GM18951 (cell line): ENCODE results near the gene NRIP3.
"Not testable (repeated sequence)": the region's sequence is repeated elsewhere in the genome, so short reads cannot be mapped to it uniquely, and the experiment has no call there.

Source experiments
- POLR2A ChIP-seq: IDR thresholded peaks from 4 replicates; pipeline ENCODE4 v1.6.1; 2011; ENCODE audit warnings: mild to moderate bottlenecking; ENCODE audit not compliant: insufficient read length, insufficient read depth; ENCODE audit errors: extremely low read depth
- in situ Hi-C: fragments of 300-500 bp; cut with MboI; formaldehyde crosslinking; loops from one replicate; pipeline ENCODE4 v1.12.0; 2022; ENCODE audit warnings: low sequenced_read_pairs, mixed read lengths, inconsistent platforms; ENCODE audit not compliant: unreplicated experiment

Gene NRIP3

DNA sequence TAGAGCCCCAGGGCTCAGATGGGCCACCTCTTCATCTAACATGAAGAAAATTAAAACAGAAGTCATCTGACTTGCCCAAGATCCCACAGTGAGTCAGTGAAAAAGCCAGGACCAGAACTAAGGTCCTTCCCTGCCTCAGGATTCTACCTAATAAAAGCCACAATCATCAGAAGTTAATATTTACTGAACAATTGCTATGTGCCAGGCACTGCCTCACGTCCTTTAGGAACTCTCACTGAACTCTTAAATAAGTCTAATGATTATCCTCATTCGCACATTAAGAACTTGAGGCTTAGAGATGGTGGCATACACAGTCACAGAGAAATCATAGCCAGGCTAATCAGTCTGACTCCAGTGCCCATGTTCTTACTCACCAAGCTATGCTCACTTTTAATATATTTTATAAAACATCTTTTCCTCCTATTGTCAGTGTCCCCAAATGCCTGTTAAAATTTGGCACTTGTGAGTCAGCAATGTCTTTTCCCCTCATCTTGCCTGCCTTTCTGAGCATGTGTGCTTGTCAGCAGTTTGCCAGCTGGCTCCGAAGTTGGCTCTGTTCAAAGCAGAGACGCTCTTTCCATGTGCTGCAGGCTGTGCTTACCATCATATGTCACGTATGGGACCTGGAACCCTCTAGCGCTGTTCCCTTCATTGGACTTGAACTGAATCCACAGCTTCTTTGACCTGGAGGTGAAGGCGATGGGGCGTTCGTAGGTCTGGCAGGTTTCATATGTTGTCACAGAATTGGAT, 21.5 kb upstream of the NRIP3 start:
- in situ Hi-C loops = no loop called here
- TF ChIP-seq POLR2A = no peak

DNA sequence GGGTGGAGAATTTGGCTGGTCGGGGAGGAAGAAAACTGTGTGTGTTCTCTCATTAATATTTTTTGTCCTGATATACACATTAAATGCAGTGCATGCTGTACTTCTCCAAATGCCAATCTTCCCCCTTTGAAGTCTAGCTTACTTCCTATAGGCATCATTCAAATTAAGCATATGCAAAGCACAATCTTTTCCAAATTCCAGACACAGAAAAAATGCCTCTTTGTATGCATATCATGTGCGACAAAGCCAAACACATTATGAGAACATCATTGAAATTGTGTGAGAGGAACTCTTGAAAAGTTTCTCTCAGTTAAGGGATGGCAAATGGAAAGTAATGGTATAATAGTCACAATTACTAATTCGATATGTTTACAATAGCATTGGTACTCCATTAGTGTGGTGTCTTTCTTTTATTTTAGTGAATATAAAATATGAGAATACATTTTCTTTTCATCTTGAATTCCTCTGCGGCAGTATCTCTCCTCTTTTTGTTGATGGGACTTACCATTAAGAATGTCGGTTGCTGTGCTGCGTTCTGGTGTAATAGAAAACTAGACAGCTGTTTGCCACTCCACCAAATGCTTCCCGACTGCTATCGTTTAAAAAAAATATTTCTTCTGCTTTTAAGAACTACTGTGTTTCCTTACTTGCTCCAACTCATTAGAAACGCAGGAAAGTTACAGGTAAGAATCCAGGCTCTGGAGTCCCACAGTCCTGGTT, 19.3 kb upstream of the NRIP3 start:
- TF ChIP-seq POLR2A = no peak
- in situ Hi-C loops = no loop called here

DNA sequence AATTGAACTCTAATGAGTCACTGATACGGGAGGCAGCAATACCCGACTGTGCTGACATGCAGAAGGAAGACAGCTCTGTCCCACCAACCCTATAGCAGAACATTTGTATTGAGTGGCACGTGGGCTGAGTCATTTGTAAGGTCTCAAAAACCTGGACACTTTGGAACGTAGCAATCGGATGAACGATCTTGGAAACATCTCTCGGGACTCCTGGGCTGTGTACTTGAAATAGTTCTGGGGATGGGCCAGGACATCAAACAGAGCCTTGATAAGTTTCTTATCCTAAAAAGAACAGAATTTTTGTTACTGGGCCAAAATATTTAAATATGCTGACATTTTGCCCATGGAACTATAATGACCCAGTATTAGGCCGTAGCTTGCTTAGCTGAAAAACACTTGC, 17.1 kb upstream of the NRIP3 start:
- no peak for TF ChIP-seq POLR2A
- in situ Hi-C loops = no loop called here

DNA sequence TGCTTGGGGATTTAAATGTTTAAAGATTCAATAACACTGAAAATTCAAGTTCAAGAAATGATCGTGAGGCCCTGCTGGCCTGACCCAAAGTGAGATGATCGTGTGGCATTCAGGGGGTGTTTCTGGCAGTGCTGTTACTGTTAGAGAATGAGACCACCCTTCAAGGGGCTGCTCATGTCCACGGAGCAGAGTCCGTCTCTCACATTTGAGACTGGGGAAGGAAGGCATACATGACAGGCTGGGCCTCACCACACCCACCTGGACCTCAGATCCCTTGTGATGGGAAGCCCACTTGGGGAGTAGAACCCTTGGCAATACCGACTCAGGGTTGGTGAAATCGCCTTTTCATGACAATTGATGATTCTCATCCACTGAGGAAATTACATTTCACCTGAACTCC, 16.1 kb upstream of the NRIP3 start:
- TF ChIP-seq POLR2A = no peak
- in situ Hi-C loops = loop anchor here (10.0 kb wide), 1 partner anchor 115 kb away; no protein-coding TSS in a partner anchor

DNA sequence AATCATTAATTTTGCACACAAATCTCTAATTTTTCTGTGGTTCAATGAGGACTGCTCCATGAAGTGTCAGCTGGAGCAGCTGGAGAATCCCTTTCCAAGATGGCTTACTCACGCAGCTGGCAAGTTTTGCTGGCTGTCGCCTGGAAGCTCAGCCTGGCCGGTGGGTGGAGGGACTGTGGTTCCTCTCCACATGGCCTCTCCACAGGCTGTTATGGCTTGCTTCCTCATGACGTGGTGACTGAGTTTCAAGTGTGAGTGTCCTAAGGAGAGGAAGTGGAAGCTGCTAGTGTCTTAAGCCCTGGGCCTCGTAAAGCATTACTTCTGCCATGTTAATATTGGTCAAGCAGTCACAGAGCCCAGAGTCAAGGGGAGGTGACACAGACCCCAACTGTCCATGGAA, 14.0 kb upstream of the NRIP3 start:
- in situ Hi-C loops = loop anchor here (10.0 kb wide), 1 partner anchor 117 kb away; no protein-coding TSS in a partner anchor
- no peak for TF ChIP-seq POLR2A

DNA sequence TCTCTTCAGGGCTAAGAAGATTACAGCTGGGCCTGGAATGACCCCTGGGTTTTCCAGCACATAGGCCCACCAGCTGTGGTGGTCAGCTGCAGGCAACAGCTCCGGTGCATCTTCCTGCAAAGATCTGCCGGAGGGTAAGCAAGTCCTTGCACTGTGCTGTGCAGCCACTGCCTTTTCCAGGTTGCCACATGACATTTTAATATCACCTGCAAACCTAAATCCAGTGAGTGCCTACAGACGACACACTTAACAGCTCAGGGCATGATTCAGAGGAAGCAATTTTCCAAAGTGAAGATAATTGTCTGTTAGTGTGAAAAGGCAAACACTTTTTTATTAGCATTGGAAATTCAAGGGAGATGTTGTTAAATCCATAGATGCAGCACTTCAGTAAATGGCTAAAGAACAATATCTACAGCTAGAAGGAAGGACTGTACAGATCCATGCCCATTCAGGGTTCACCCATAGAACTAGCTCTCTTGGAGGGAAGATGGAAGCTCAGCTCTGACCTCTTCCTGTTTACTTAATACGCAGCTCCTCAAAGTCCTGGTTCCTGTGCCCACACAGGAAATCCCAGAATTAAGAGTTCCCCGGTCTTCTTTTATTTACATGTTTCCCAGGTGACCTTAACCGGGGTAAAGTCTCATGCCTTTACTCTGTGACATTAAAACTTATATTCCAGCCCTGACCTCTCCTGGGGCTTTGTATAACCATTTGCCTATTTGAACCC, 13.3 kb upstream of the NRIP3 start:
- no peak for TF ChIP-seq POLR2A
- in situ Hi-C loops = loop anchor here (10.0 kb wide), 1 partner anchor 118 kb away; no protein-coding TSS in a partner anchor

DNA sequence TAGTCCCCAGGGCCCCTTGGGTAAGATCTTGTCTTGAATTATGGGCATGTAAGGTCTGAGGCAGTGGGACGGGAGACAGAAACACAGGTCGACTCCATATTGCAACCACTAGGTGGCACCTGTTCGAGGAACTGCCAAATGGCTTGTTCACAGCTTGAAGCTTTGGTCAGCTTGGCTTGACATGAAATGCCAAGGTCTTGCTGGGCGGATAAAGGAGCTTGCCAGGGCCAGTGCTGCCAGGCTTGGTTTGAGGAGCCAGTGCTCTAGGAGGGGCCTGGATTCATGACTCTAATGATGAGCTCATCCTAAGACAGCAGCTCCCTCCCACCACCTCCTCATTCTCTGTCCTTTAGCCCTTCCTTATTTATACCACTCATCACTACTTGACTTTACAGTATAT, 11.9 kb upstream of the NRIP3 start:
- TF ChIP-seq POLR2A = no peak
- in situ Hi-C loops = loop anchor here (10.0 kb wide), 1 partner anchor 119 kb away; no protein-coding TSS in a partner anchor

DNA sequence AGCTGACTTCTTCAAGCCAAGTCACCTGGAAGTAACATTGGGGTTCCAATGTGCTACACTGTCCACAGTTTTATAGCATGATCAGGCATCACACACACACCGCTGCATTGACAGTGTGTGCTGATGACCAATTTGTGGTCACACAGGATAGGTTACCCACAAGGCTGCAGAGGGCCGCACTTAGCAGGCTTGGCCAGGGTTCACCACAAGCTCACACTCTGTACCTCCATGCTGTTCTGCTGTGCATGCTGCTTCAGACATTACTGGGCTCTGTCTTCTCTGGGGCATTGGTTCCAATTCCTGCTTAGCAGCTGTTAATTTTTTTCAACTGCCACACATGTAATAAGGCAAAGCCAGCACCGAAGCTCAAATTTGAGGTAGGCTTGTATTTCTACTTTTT, 11.0 kb upstream of the NRIP3 start:
- TF ChIP-seq POLR2A = no peak

DNA sequence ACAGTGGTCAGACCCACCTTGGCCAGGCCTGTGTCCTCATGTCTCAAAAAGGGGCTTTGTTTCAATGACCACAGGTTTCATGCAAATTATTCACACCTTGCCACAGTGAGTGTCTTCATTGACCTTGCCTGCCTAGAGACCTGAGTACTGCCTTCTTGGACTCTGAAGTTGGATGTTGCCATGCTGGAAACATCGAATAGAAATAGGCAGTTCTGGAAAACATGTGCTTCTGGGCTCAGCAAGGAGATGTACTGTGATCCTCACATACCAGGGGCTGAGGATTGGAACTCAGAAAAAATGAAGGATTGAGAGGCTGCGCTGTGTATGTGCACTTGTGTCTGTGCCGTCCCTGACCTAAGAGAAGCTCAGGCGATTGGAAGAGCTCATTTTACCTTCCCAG, 9.6 kb upstream of the NRIP3 start:
- no peak for TF ChIP-seq POLR2A
- in situ Hi-C loops = loop anchor here (10.0 kb wide), 1 partner anchor 121 kb away; no protein-coding TSS in a partner anchor

More for the DNA sequence above, 11.0 kb upstream of the NRIP3 start:
- in situ Hi-C loops = loop anchor here (10.0 kb wide), 1 partner anchor 120 kb away; no protein-coding TSS in a partner anchor

DNA sequence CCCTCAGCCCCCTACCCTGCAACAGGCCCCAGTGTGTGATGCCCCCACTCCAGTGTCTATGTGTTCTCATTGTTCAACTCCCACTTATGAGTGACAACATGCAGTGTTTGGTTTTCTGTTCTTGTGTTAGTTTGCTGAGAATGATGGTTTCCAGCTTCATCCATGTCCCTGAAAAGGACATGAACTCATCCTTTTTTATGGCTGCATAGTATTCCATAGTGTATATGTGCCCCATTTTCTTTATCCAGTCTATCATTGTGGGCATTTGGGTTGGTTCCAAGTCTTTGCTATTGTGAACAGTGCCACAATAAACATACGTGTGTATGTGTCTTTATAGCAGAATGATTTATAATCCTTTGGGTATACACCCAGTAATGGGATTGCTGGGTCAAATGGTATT, 5.7 kb upstream of the NRIP3 start:
- in situ Hi-C loops = not testable (repeated sequence)

DNA sequence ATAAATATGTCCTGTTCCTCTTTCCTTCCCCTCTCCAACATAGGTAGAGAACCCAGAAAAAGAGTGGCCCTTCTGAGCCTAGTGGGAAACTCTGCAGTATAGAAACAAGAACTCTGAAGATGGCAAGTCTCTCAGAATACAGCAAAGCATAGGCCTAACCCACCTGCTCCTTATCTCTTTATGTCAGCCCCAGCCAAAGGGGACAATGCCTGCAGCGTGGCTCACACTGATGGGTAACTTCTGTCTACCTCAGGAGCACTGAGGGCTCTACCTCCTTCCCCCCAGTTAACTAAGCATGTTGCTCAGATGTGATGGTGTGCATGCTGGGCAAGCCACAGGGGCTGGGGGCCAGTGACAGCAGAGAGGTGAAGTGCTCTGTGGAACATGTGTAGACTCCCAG, 4.9 kb upstream of the NRIP3 start:
- no peak for TF ChIP-seq POLR2A
- in situ Hi-C loops = no loop called here

DNA sequence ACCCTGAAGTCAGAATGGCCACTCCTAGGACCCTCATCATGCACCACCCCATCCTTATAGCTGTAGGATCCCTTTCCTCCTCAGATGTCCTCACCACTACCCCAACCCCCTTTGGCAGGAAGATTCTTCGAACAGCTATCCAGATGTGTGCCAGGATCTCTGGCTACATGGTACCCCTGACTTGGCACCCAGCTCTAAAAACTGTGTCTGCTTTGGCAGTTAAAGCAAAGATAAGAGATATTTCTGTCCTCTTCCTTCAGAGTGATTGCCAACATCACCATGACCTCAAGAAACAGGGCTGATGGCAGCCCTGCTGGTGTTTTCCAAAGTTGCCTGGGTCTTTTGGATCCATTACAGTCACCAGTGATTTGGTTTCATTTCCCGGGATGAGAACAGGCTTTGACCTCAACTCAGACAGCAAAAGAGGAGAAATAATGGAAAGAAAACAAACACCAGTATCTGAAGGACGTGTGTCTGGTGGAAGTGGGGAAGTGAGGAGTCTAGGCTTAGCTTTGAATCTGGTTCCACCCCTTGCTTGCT, 4.3 kb upstream of the NRIP3 start:
- in situ Hi-C loops = no loop called here
- no peak for TF ChIP-seq POLR2A

DNA sequence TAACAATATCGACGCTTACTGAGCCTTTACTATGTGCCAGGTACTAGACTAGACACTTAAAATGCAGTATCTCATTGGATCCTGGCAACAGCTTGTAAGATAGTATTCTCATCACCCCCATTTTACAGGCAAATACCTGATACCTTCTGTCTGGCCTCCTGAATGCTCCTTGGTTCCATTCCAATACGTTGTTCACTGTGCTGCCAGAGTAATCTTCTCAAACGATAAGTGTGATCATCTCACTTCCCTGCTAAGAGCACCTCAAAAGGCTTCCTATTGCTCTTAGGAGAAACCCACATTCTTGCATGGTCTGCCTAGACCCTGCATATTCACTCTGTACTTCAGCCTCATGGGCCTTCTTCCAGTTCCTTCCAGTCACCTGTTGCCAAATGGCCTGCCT, 1.3 kb upstream of the NRIP3 start:
- in situ Hi-C loops = no loop called here
- no peak for TF ChIP-seq POLR2A

DNA sequence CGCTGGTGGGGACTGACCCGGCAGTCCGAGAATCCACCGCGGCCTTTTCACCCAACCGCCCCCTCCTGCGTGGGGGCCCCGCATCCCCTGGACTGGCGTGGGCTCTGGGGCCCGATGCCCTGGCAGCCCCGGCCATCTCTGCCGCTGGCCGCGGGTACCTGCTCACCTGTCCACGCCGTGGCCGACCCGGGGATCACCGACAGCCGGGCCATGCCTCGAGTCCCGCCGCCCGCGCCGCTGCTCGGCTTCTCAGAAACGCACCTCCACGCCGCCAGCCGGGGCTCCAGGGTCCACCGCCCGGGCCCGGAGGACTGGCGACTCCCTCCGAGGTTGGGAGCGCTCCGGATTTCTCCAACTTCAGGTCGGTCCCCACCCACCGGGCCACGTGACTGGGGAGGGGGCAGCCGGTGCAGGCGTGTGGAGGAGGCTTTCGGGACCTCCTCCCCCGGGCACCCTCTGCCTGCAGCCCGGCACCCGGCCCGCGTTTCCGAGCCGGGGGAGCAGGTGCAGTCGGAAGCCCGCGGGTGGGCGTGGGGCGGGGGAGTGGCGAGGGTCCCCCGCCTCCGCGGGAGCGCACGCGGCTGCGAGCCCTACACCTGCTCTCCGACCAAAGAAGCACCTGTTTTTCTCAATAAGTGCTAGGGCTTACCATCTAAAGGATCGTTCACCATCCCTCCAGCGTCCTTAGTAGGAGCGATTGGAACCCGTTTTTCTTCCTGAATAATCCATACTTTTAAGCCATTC, 554 bp upstream of the NRIP3 start:
- TF ChIP-seq POLR2A = no peak
- in situ Hi-C loops = no loop called here
